ENCODE data around the gene ZFP37.
"Not testable (repeated sequence)": the region's sequence is repeated elsewhere in the genome, so short reads cannot be mapped to it uniquely, and the experiment has no call there.

ZFP37 gene

DNA sequence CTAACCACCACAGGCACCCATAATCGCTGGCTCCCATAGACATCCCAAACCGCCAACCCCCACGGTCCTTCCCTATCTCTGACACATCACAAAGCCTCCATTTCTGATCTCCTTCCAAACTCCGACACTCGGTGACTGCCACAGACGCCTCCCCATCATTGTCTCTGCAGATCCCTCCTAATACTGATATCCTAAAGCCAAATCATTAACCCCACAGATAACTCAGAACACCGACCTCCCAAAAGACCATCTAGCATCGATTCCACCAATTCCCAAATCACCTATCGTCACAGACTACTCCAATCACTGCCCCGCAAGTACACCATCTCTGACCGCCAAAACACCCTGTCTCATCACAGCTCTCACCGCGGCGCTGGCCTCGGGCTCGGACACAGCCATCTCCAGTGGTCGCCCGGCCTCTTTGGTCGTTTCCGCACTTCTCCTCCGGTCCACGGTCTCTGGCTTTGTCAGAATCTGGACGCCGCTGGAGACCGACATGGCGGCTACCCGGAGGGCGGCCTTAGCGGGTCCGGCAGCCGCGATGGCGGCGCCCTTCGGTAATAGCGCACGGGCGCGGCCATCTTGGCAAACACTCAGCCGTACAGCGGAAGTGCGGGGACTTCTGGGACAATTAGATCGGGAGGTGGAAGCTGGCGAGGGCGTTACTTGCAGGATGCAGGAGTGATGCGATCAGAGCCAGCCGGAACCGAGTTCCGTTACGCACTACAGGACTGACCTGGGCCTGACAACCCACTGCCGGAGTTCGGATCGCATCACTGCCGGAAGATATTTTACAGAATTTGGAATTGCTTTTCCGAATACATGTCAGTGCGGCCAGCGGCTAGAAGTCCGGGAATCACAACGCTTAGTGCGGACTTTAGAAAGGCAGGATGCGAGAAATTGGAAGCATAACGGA, at the start of gene ZFP37:
ZFP37 (minus strand) TSS at position 534 of the 916 bp plus-strand sequence; CDS start at position 498, 36 bp downstream.
- peak; percentile 91 for DNase-seq
- in situ Hi-C loops (cut with HindIII; ENCODE audit: low pct_ligation_motif_present, low pct_unique_long_range_greater_than_20kb, low sequenced_read_pairs): no loop called here

DNA sequence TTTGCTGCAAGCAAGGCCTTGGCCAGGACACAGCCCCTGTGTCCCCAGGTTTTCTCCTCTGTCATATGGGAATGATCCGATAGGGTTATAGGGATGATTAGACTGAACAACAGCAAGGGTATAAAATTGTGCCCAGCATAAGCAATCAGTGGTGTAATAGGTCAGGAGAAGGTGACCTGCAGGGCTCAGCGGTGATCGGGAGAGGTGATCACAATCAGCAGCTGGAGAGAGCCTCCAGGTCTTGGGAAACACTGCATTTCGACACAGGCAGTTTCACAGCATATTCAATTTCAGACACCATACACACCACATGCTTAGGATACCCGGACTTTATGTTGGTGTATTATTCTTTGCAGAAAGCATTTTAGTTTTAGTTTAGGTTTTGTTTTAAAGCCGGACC, 48.8 kb upstream of the ZFP37 start:
- in situ Hi-C loops (cut with HindIII; ENCODE audit: low pct_ligation_motif_present, low pct_unique_long_range_greater_than_20kb, low sequenced_read_pairs); DNase-seq: not testable (repeated sequence)

DNA sequence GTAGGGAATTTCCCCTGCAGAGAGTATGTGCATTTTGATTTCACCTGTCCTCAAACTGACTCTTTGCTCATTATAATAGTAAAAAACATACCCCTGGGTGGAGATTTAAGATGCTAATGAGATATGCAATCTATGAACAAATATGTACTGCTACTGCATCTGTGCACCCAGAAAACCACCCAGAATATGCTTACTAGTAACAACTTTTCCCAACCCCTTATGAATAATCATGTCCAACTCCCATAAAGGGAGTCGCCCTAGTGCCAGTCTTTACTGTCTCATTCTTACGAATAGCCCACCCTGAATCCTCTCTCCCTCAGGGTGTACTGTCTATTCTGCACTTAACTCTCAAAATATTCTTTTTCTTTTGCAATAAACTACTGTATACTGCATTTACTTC, 39.0 kb upstream of the ZFP37 start:
- in situ Hi-C loops (cut with HindIII; ENCODE audit: low pct_ligation_motif_present, low pct_unique_long_range_greater_than_20kb, low sequenced_read_pairs): no loop called here
- no peak for DNase-seq

DNA sequence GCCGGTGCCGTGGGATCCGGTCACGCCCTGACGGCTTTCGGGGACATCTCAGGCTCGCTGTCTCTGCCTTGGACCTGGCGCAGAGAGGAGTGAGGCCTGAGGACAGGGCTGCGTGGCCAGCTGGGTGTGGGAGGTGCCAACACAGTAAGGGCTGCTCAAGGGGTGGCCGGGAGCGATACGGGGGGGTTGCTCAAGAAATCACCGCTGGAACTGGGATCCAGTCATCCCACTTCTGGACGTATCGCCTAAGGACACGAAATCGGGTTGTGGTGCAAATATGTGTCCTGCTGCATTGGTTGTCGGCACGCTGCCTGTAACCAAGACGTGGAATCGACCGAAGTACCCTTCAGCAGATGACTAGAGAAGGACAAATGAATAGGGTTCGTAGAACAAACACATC, 33.4 kb upstream of the ZFP37 start:
- in situ Hi-C loops (cut with HindIII; ENCODE audit: low pct_ligation_motif_present, low pct_unique_long_range_greater_than_20kb, low sequenced_read_pairs); DNase-seq: not testable (repeated sequence)

DNA sequence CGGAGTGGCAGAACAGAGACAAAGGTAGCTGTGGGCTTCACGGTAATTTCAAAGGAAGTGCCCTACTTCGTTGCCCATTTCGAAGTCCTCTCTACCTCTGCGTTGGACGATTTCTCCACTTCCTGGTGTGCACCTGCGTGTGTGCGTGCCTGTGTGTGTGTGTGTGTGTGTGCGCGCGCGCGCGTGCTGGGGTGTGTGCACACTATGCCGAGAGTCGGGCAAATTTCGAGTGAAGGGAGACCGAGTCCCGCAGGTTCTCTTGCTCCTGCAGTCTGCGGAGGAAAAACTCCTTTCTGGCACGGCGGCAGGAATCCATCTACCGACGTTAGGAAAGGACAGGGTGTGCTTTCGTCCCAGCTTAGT, 32.6 kb upstream of the ZFP37 start:
- DNase-seq; in situ Hi-C loops (cut with HindIII; ENCODE audit: low pct_ligation_motif_present, low pct_unique_long_range_greater_than_20kb, low sequenced_read_pairs): not testable (repeated sequence)

DNA sequence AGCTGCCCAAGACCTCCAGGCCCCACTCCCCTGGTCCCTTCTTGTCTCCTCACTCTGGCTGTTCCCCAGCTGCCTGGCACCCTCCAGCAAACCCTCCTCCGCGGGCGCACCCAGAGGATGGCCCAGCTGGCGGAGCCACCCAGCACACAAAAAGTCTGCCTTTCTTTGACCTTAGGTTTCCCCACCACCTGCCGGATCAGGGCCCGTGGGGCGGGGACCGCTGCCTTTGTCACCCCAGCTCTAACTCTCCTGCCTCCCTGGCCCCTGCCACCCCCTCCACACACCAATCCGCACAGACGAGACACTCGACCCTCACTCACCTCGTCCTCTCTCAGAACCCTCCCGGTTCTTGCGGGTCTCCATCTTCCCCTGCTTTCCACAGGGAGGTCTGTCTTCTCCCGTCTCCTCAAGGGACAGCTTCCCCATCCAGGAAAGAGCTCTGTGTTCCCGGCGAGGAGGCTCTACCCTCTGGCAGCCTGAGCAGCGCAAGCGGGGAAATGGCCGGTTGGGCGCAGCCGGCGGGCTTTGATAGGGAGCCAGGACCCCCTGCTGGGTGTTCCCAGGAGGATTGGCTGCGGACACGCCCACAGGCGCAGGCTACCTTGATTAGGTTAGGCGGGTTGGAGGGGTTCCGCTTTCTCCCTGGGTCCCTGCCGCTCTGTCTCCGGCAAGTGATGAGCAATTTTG, 32.1 kb upstream of the ZFP37 start:
- DNase-seq; in situ Hi-C loops (cut with HindIII; ENCODE audit: low pct_ligation_motif_present, low pct_unique_long_range_greater_than_20kb, low sequenced_read_pairs): not testable (repeated sequence)

DNA sequence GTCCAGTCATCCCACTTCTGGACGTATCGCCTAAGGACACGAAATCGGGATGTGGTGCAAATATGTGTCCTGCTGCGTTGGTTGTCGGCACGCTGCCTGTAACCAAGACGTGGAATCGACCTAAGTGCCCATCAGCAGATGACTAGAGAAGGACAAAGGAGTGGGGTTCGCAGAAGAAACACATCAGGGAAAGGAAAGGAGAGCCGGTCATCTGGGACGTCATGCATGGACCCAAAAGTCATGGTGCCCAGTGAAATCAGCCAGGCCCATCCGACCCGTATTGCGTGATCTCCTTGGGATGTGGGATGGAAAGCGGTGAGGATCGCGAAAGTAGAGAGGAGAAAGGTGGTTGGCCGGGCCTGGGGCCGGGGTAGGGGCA, 6.4 kb upstream of the ZFP37 start:
- DNase-seq; in situ Hi-C loops (cut with HindIII; ENCODE audit: low pct_ligation_motif_present, low pct_unique_long_range_greater_than_20kb, low sequenced_read_pairs): not testable (repeated sequence)

DNA sequence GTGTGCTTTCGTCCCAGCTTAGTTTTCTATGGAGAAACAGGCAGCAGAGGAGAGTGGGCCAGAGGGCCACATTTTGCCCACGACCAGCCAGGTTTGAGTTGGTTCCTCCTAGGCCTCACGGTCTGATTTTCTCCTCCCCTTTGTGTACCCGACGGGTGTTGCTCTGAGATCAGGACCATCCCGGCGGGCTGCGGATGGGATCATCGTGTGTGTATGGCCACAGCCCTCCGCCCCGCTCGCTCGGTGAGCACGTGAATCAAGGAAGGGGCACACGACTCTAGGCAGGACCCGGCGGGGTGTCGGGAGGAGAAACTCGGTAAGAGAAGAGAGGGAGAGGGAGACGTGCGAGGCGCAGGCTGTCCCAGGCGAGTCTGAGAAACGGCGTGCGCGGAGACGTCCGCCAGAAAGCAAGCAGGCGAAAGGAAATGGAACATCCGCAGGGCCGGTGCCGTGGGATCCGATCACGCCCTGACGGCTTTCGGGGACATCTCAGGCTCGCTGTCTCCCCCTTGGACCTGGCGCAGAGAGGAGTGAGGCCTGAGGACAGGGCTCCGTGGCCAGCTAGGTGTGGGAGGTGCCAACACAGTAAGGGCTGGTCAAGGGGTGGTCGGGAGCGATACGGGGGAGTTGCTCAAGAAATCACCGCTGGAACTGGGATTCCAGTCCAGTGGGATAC, 5.9 kb upstream of the ZFP37 start:
- in situ Hi-C loops (cut with HindIII; ENCODE audit: low pct_ligation_motif_present, low pct_unique_long_range_greater_than_20kb, low sequenced_read_pairs); DNase-seq: not testable (repeated sequence)

DNA sequence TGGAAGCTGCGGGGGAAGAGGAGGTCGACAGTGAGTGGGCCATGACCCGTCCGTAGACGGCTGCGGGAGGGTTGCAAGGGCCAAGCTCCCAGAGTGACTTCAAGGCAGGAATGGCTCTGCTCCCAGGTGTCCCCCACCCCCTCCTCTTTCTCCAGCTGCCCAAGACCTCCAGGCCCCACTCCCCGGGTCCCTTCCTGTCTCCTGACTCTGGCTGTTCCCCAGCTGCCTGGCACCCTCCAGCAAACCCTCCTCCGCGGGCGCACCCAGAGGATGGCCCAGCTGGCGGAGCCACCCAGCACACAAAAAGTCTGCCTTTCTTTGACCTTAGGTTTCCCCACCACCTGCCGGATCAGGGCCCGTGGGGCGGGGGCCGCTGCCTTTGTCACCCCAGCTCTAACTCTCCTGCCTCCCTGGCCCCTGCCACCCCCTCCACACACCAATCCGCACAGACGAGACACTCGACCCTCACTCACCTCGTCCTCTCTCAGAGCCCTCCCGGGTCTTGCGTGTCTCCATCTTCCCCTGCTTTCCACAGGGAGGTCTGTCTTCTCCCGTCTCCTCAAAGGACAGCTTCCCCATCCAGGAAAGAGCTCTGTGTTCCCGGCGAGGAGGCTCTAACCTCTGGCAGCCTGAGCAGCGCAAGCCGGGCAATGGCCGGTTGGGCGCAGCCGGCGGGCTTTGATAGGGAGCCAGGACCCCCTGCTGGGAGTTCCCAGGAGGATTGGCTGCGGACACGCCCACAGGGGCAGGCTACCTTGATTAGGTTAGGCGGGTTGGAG, 4.7 kb upstream of the ZFP37 start:
- in situ Hi-C loops (cut with HindIII; ENCODE audit: low pct_ligation_motif_present, low pct_unique_long_range_greater_than_20kb, low sequenced_read_pairs); DNase-seq: not testable (repeated sequence)

DNA sequence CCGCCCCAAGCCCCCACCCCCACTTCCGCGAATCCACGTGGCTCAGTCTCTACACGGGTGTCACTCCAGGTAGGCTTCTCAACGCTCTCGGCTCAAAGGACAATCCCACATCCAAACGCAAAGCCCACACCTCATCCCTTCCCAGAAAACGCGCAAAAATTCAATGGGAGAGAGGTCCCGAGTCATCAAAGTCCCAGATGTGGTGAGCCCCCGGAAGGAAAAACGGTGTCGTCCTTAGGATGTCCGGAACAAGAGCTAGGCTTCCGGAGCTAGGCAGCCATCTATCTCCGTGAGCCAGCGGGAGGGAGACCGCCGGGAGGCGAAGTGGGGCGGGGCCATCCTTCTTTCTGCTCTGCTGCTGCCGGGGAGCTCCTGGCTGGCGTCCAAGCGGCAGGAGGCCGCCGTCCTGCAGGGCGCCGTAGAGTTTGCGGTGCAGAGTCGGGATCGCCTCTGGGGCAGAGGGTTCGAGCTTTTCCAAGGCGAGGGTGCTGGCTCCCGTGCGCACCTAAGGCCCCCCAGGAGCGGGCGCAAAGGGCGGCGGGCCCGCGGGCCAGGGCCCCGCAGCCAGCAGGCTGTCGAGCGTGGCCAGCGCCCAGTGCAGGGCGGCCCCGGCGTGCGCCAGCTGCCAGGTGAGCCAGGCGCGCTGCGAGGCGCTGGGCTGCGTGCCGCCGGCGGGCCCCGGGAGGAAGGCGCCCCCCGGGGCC, 3.2 kb upstream of the ZFP37 start:
- DNase-seq; in situ Hi-C loops (cut with HindIII; ENCODE audit: low pct_ligation_motif_present, low pct_unique_long_range_greater_than_20kb, low sequenced_read_pairs): not testable (repeated sequence)

DNA sequence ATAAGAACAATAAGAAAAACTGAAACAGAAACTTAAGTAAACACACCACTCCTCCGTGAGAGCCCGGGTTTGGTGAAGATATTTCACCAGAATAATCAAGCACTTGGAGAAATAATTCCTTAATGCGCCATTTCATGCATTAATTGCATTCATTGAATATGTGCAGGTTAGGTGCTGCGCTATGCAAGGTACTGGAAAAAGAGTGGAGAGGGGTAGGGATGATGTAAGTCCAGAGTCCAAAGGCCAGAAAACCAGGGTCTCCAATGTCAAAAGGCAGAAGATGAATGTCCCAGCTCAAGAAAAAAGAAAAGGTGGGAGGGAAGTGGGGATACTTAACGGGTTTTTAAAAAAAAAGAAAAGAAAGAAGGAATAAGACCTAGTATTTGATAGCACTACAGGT, 669 bp upstream of the ZFP37 start:
- in situ Hi-C loops (cut with HindIII; ENCODE audit: low pct_ligation_motif_present, low pct_unique_long_range_greater_than_20kb, low sequenced_read_pairs): no loop called here
- no peak for DNase-seq

DNA sequence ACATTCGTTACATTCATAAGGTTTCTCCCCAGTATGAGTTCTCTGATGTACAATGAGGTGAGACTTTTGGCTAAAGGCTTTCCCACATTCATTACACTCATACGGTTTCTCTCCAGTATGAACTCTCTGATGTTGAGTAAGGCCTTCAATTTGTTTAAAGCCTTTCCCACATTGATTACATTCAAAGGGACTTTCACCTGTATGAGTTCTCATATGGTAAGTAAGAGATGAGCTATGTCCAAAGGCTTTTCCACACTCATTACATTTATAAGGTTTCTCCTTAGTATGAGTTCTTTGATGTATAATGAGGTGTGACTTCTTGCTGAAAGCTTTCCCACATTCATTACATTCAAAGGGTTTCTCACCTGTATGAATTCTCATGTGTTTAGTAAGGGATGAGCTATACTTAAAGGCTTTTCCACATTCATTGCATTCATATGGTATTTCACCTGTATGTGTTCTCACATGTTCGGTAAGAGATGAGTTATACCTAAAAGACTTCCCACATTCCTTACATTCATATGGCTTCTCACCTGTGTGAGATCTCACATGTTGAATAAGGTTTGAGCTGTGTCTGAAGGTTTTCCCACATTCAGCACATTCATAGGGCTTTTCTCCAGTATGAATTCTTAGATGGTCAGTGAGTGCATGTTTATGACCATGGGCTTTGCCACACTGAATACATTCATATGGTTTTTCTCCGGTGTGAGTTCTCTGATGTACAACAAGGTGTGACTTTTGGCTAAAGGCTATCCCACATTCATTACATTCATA, 13.5 kb downstream of the ZFP37 start:
- DNase-seq: peak; percentile 4
- in situ Hi-C loops (cut with HindIII; ENCODE audit: low pct_ligation_motif_present, low pct_unique_long_range_greater_than_20kb, low sequenced_read_pairs): no loop called here

DNA sequence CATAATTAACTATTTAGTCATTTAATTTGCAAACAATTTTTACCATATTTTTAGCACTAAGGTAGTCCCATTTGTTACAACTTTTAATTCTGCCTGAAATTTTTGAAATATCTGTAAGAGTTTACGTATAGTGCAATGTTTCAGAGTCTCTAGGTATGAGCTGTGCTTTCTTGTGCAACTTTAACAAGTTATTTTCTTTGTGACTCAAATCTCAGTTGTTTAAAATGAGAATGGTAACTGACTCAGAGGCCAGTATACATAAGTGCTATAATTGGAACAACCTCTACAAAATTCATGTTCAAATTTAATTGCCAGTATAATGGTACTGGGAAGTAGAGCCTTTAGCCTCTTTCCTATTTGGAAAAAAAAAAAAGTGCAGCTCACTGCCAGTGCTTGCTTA, 30.3 kb downstream of the ZFP37 start:
- in situ Hi-C loops (cut with HindIII; ENCODE audit: low pct_ligation_motif_present, low pct_unique_long_range_greater_than_20kb, low sequenced_read_pairs): no loop called here
- no peak for DNase-seq

DNA sequence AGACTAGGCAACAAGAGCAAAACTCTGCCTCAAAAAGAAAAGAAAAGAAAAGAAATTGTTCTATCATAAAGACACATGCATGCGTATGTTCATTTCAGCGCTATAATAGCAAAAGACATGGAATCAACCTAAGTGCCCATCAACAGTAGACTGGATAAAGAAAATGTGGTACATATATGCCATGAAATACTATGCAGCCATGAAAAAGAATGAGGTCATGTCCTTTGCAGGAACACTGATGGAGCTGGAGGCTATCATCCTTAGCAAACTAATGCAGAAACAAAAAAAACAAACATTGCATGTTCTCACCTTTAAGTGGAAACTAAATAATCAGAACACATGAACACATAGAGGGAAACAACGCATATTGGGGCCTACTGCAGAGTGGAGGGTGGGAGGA, 38.3 kb downstream of the ZFP37 start:
- in situ Hi-C loops (cut with HindIII; ENCODE audit: low pct_ligation_motif_present, low pct_unique_long_range_greater_than_20kb, low sequenced_read_pairs): no loop called here
- DNase-seq: no peak

DNA sequence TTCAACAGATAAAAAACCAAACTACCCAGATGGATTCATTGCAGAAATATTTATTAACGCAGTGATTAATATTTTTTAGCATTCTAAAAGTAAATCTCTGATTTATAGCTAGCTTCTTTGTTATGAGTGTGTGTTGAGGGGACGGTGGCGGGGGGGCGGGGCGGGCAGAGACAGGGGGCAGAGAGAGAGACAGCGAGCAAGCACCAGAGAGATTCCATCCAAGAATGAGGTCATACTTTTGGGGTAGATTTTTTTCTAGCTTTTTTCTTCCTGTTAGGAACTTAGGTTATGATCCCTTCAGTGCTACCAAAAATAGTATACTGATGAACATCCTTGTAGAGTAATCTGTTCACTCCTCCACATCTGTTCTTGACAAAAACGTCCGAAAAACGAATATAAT, 44.0 kb downstream of the ZFP37 start:
- DNase-seq: no peak
- in situ Hi-C loops (cut with HindIII; ENCODE audit: low pct_ligation_motif_present, low pct_unique_long_range_greater_than_20kb, low sequenced_read_pairs): no loop called here

DNA sequence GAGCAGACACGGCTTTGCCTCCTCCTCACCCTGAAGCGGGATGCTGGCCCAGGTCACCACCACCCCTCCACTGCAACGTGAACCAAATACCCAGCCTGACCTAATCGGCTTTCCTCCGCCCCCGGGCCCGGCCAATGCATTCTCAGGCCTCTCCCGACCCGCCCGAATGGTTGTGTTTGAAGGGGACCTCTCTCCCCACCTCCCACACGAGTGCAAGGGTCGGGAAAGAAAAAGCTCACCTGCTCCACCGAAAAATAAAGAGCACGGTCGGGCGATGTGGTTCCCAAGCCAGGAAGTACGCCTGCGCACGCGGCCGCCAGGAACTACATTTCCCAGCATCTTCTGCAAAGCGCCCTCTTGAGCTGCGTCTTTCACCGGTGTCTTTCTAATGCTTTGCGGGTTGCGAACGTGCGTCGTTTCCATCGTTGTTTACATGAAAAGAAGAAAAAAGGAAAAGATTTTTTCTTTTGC, 44.6 kb downstream of the ZFP37 start, which contains the start of gene ZNF883:
ZNF883 (minus strand) TSS at position 282 of the 471 bp plus-strand sequence.
- DNase-seq: no peak
- in situ Hi-C loops (cut with HindIII; ENCODE audit: low pct_ligation_motif_present, low pct_unique_long_range_greater_than_20kb, low sequenced_read_pairs): no loop called here

DNA sequence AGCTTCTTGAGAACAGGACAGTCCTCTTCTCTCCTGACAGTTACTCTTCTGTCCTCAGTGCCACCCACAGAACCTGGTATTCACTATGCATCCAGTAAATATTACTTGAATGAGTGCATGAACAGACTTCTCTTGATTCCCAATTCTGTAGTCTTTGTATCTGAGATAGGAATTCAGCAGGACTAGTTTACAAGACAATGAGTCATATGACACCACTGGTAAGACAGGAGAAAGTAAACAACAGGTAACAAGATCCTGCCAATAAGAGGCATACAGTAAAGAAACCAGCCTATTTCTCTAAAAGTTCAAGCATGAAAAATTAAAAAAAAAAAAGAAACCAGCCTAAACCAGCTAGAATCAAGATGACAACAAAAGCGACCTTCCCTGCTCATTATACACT, 50.7 kb downstream of the ZFP37 start:
- no peak for DNase-seq
- in situ Hi-C loops (cut with HindIII; ENCODE audit: low pct_ligation_motif_present, low pct_unique_long_range_greater_than_20kb, low sequenced_read_pairs): no loop called here

All from ACHN (cell line).